Neural progenitor cell (in vitro differentiated cells): ENCODE data around the gene JPT2. TPM values are rescaled to one million over a fixed set of nuclear protein-coding genes. Genes with fewer than 3 reads are reported as not detected.

Source experiments
- DNase-seq: peaks from one replicate; pipeline ENCODE4 v3.0.0-alpha.2; 2016; ENCODE audit warnings: low spot score
- H2AFZ ChIP-seq: fragments of 200-600 bp; sonication (generic); replicated peaks from 2 replicates; pipeline ENCODE4 v1.6.1; 2016; ENCODE audit warnings: antibody characterized with exemption
- H3F3A ChIP-seq: fragments of 200-600 bp; sonication (generic); 2 replicates; pipeline ENCODE4 v1.6.1; 2016; ENCODE audit warnings: antibody characterized with exemption, low read depth
- H3K27ac ChIP-seq: fragments of 200-600 bp; sonication (generic); 2 replicates; pipeline ENCODE4 v1.5.1; 2016; ENCODE audit warnings: mild to moderate bottlenecking
- H3K27me3 ChIP-seq: fragments of 200-600 bp; sonication (generic); 2 replicates; pipeline ENCODE4 v1.6.1; 2016; ENCODE audit warnings: mild to moderate bottlenecking, moderate library complexity
- H3K36me3 ChIP-seq: fragments of 200-600 bp; sonication (generic); 2 replicates; pipeline ENCODE4 v1.5.1; 2016
- H3K4me1 ChIP-seq: fragments of 200-600 bp; sonication (generic); 2 replicates; pipeline ENCODE4 v1.6.1; 2016; ENCODE audit warnings: mixed run types
- H3K4me2 ChIP-seq: fragments of 200-600 bp; sonication (generic); 2 replicates; pipeline ENCODE4 v1.6.1; 2016
- H3K4me3 ChIP-seq: fragments of 200-600 bp; sonication (generic); 2 replicates; pipeline ENCODE4 v1.5.1; 2016
- H3K79me2 ChIP-seq: fragments of 200-600 bp; sonication (generic); 2 replicates; pipeline ENCODE4 v1.6.1; 2016; ENCODE audit warnings: low read depth
- H3K9ac ChIP-seq: fragments of 200-600 bp; sonication (generic); 2 replicates; pipeline ENCODE4 v1.6.1; 2016
- H3K9me3 ChIP-seq: fragments of 200-600 bp; sonication (generic); 2 replicates; pipeline ENCODE4 v1.5.1; 2016; ENCODE audit warnings: low read depth
- H4K20me1 ChIP-seq: fragments of 200-600 bp; sonication (generic); 2 replicates; pipeline ENCODE4 v1.6.1; 2016; ENCODE audit warnings: low read depth
- H3K27ac Mint-ChIP-seq: 3 replicates; pipeline ENCODE4 v1.8.0; 2021; ENCODE audit warnings: mixed read lengths
- H3K27me3 Mint-ChIP-seq: 2 replicates; pipeline ENCODE4 v1.8.0; 2022; ENCODE audit warnings: low read depth, mild to moderate bottlenecking, inconsistent platforms, moderate library complexity, mixed read lengths; ENCODE audit not compliant: insufficient read depth
- H3K36me3 Mint-ChIP-seq: 3 replicates; pipeline ENCODE4 v1.8.0; 2021; ENCODE audit warnings: mixed read lengths
- H3K4me1 Mint-ChIP-seq: 3 replicates; pipeline ENCODE4 v1.8.0; 2021; ENCODE audit warnings: mixed read lengths
- H3K4me3 Mint-ChIP-seq: 3 replicates; pipeline ENCODE4 v1.8.0; 2021; ENCODE audit warnings: mild to moderate bottlenecking, moderate library complexity, mixed read lengths
- H3K9me3 Mint-ChIP-seq: 3 replicates; pipeline ENCODE4 v1.8.0; 2020; ENCODE audit warnings: mixed read lengths
- CTCF ChIP-seq: fragments of 200-600 bp; sonication (generic); IDR thresholded peaks from 2 replicates; pipeline ENCODE4 v1.5.1; 2017; ENCODE audit warnings: antibody characterized with exemption, mild to moderate bottlenecking
- EZH2 ChIP-seq: fragments of 200-600 bp; sonication (generic); IDR thresholded peaks from 2 replicates; pipeline ENCODE4 v1.6.1; 2017; ENCODE audit warnings: antibody characterized with exemption, mild to moderate bottlenecking, moderate library complexity
- EZH2phosphoT487 ChIP-seq: fragments of 200-600 bp; sonication (generic); IDR thresholded peaks from 2 replicates; pipeline ENCODE4 v1.6.1; 2017; ENCODE audit warnings: antibody characterized with exemption
- total RNA-seq: library from RNA; depleted of rRNA; stranded (reverse); fragments of >200 nt; gene quantifications from 2 replicates; pipeline ENCODE4 v1.2.3, GENCODE V29; 2015; ENCODE audit warnings: low replicate concordance

Gene JPT2
- total RNA-seq, 1 donor from 2014 or later = 187 TPM

GRCh38 chr16:1678500-1679098, 520 bp downstream of the JPT2 start:
- peaks cover 60% of the 10 kb centered on the region for H3K79me2 ChIP-seq
- no peak overlapping the region for H3K27ac ChIP-seq
- TF ChIP-seq CTCF = no peak
- TF ChIP-seq EZH2 = no peak
- TF ChIP-seq EZH2phosphoT487 = no peak

GRCh38 chr16:1680361-1680760, 2.3 kb downstream of the JPT2 start:
- Mint-ChIP-seq H3K4me1 (peaks cover 32% of the 10 kb centered on the region), H3K27me3 (peaks cover 5% of the 10 kb centered on the region), H3K36me3 (peaks cover 12% of the 10 kb centered on the region), H3K27ac (peak overlapping the region; percentile 95), H3K4me3 (peak overlapping the region; percentile 97), H3K9me3 (no peaks in the 10 kb centered on the region)
- H3K9me3 ChIP-seq = no peaks in the 10 kb centered on the region
- peaks cover 82% of the 10 kb centered on the region for H4K20me1 ChIP-seq
- peak overlapping the region; percentile 83 for H3K4me2 ChIP-seq
- no peak overlapping the region for H2AFZ ChIP-seq
- H3K27me3 ChIP-seq = no peaks in the 10 kb centered on the region
- H3K4me1 ChIP-seq = peaks cover 25% of the 10 kb centered on the region
- no peak for TF ChIP-seq EZH2
- no peak for TF ChIP-seq EZH2phosphoT487
- no peak for TF ChIP-seq CTCF
- peaks cover 77% of the 10 kb centered on the region for H3K79me2 ChIP-seq
- H3K4me3 ChIP-seq = peak overlapping the region; percentile 32
- H3F3A ChIP-seq = peaks cover 35% of the 10 kb centered on the region
- H3K36me3 ChIP-seq = no peaks in the 10 kb centered on the region
- H3K27ac ChIP-seq = peak overlapping the region; percentile 90
- DNase-seq = peak; percentile 9
- H3K9ac ChIP-seq = peak overlapping the region; percentile 29

More at GRCh38 chr16:1678500-1679098, 520 bp downstream of the JPT2 start:
- Histone ChIP-seq H3K36me3 (no peaks in the 10 kb centered on the region), H2AFZ (peak overlapping the region; percentile 9), H3F3A (peaks cover 35% of the 10 kb centered on the region), H3K9me3 (no peaks in the 10 kb centered on the region), H3K4me3 (peak overlapping the region; percentile 92), H3K27me3 (no peaks in the 10 kb centered on the region), H3K9ac (peak overlapping the region; percentile 81), H4K20me1 (peaks cover 65% of the 10 kb centered on the region), H3K4me1 (peaks cover 25% of the 10 kb centered on the region), H3K4me2 (peak overlapping the region; percentile 90)
- H3K9me3 Mint-ChIP-seq = no peaks in the 10 kb centered on the region
- peaks cover 18% of the 10 kb centered on the region for H3K36me3 Mint-ChIP-seq
- peak overlapping the region; percentile 57 for H3K27ac Mint-ChIP-seq
- peak; percentile 41 for DNase-seq
- H3K4me1 Mint-ChIP-seq = peaks cover 32% of the 10 kb centered on the region
- H3K4me3 Mint-ChIP-seq = peak overlapping the region; percentile 97
- H3K27me3 Mint-ChIP-seq = peaks cover 8% of the 10 kb centered on the region

- Mint-ChIP-seq H3K27me3 (peaks cover 5% of the 10 kb centered on the region), H3K27ac (peak overlapping the region; percentile 95), H3K4me3 (peak overlapping the region; percentile 97), H3K9me3 (no peaks in the 10 kb centered on the region), H3K36me3 (peaks cover 13% of the 10 kb centered on the region), H3K4me1 (peaks cover 32% of the 10 kb centered on the region)
- DNase-seq = peak; percentile 91
- no peaks in the 10 kb centered on the region for H3K36me3 ChIP-seq
- H2AFZ ChIP-seq = no peak overlapping the region
- H3K79me2 ChIP-seq = peaks cover 84% of the 10 kb centered on the region
- no peaks in the 10 kb centered on the region for H3K27me3 ChIP-seq
- peaks cover 25% of the 10 kb centered on the region for H3K4me1 ChIP-seq
- TF ChIP-seq EZH2 = no peak
- TF ChIP-seq CTCF = no peak
- TF ChIP-seq EZH2phosphoT487 = no peak
- peak overlapping the region; percentile 32 for H3K4me3 ChIP-seq
- no peaks in the 10 kb centered on the region for H3K9me3 ChIP-seq
- H3K4me2 ChIP-seq = peak overlapping the region; percentile 83
- H3K9ac ChIP-seq = no peak overlapping the region
- H4K20me1 ChIP-seq = peaks cover 87% of the 10 kb centered on the region
- H3F3A ChIP-seq = peaks cover 35% of the 10 kb centered on the region
- H3K27ac ChIP-seq = peak overlapping the region; percentile 90
These were observed 3.0 kb downstream of the JPT2 start for GRCh38 chr16:1681032-1681431.
